Lower lobe of right lung (tissue), 2 donors: ENCODE measurements around the gene ASTN2. TPM values are rescaled to one million over a fixed set of nuclear protein-coding genes. Genes with fewer than 3 reads are reported as not detected.

Experiments
- ATAC-seq, 2 donors: fragments of 200-7000 bp; cut with Tn5 transposase; one replicate each; pipeline ENCODE4 v1.9.1; 2020 to 2022; ENCODE audit warnings: mild to moderate bottlenecking in 2 of 2, moderate library complexity in 2 of 2
- DNase-seq: peaks from one replicate; pipeline ENCODE4 v3.0.0-alpha.2; 2020
- H3K27ac ChIP-seq: fragments of 200-600 bp; one replicate; pipeline ENCODE4 v1.8.0; 2022
- H3K27me3 ChIP-seq: fragments of 200-600 bp; one replicate; pipeline ENCODE4 v1.8.0; 2022; ENCODE audit warnings: low read depth
- H3K36me3 ChIP-seq: fragments of 200-600 bp; one replicate; pipeline ENCODE4 v1.8.0; 2022; ENCODE audit warnings: mild to moderate bottlenecking
- H3K4me1 ChIP-seq: fragments of 200-600 bp; one replicate; pipeline ENCODE4 v1.8.0; 2022
- H3K4me3 ChIP-seq: fragments of 200-600 bp; one replicate; pipeline ENCODE4 v1.8.0; 2022; ENCODE audit warnings: mild to moderate bottlenecking
- H3K9me3 ChIP-seq: fragments of 200-600 bp; one replicate; pipeline ENCODE4 v1.8.0; 2022
- intact Hi-C: fragments of 100-400 bp; cut with DNase I; formaldehyde crosslinking; loops from one replicate; pipeline ENCODE4 v1.11.0; 2022
- total RNA-seq: library from RNA; stranded (reverse); fragmentation: NEBNext Ultra II Directional; extraction: Animal tissue kit (Norgen Biotek cat#: 25700); gene quantifications from one replicate; pipeline ENCODE4 v1.2.1, GENCODE V29; 2021
- TF ChIP-seq, protein P1 (sequence below): fragments of 200-600 bp; IDR thresholded peaks from one replicate; pipeline ENCODE4 v1.8.0; 2022; ENCODE audit warnings: antibody characterized with exemption, mild to moderate bottlenecking
- donor health status: DM: no; HTN: yes; CAD: no; lungs with severe emphysema.

ASTN2 gene
- total RNA-seq, 1 donor from 2014 or later = 4.3 TPM

DNA sequence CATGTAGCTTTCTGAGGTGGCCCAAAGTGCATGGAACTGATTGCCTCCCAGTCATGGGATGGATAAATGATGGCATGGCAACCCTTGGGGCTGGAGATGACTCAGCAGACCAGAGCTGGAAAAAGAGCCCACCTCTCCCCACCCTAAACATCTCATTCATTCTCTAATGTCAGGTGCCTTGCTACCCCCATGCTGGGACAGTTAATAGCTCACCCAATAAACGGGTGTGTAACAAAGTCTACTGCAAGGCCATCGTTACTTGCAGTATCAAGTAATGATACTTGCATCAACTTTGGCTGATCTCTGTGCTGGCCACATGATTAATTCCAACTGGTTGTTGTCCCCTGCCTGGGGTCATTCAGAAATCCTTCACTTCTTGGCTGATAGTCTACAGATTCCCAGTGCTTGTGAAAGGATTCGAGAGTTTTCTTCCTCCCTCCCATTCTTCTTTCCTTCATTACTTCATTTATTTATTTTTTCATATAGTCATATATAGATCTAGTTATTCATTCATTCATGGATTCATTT, 850.5 kb downstream of the ASTN2 start:
- no peaks in the 10 kb centered on the region for H3K9me3 ChIP-seq
- ATAC-seq (no peak), DNase-seq (no peak)
- TF ChIP-seq, protein P1, sequence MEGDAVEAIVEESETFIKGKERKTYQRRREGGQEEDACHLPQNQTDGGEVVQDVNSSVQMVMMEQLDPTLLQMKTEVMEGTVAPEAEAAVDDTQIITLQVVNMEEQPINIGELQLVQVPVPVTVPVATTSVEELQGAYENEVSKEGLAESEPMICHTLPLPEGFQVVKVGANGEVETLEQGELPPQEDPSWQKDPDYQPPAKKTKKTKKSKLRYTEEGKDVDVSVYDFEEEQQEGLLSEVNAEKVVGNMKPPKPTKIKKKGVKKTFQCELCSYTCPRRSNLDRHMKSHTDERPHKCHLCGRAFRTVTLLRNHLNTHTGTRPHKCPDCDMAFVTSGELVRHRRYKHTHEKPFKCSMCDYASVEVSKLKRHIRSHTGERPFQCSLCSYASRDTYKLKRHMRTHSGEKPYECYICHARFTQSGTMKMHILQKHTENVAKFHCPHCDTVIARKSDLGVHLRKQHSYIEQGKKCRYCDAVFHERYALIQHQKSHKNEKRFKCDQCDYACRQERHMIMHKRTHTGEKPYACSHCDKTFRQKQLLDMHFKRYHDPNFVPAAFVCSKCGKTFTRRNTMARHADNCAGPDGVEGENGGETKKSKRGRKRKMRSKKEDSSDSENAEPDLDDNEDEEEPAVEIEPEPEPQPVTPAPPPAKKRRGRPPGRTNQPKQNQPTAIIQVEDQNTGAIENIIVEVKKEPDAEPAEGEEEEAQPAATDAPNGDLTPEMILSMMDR = no peak
- H3K27ac ChIP-seq = no peak overlapping the region
- no peaks in the 10 kb centered on the region for H3K27me3 ChIP-seq
- H3K4me1 ChIP-seq = no peaks in the 10 kb centered on the region
- no peaks in the 10 kb centered on the region for H3K36me3 ChIP-seq
- intact Hi-C loops = no loop called here
- no peak overlapping the region for H3K4me3 ChIP-seq

- ATAC-seq (no peak), DNase-seq (no peak)
- no peaks in the 10 kb centered on the region for H3K9me3 ChIP-seq
- no peaks in the 10 kb centered on the region for H3K4me1 ChIP-seq
- H3K36me3 ChIP-seq = no peaks in the 10 kb centered on the region
- no peak overlapping the region for H3K4me3 ChIP-seq
- intact Hi-C loops = no loop called here
- H3K27ac ChIP-seq = no peak overlapping the region
- H3K27me3 ChIP-seq = no peaks in the 10 kb centered on the region
- TF ChIP-seq, protein P1 = no peak
Measured at GRCh38 chr9:116558818-116559540, 855.9 kb downstream of the ASTN2 start.

DNA sequence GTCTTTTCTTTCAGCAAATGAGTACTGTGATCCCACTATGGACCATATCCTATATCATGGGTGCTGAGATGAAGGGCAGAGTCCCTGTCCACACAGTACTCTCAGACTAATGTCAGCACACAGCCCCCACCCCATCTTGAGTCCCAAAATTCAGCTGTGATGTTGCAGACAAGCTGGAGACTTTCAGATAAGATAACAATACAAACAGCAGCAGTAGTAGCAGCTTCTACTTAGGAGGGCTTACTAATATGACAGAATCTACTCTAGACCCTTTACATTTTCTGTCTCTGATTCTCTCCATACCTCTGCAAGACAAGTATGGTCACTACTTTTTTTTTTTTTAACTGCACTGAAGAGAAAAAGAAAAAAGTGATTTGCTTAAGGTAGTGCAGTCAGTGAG, 856.8 kb downstream of the ASTN2 start:
- intact Hi-C loops = no loop called here
- no peaks in the 10 kb centered on the region for H3K36me3 ChIP-seq
- no peaks in the 10 kb centered on the region for H3K27me3 ChIP-seq
- ATAC-seq (no peak), DNase-seq (no peak)
- TF ChIP-seq, protein P1 = no peak
- H3K4me3 ChIP-seq = no peak overlapping the region
- H3K27ac ChIP-seq = no peak overlapping the region
- H3K4me1 ChIP-seq = no peaks in the 10 kb centered on the region
- H3K9me3 ChIP-seq = no peaks in the 10 kb centered on the region

- no peak for ATAC-seq
- peaks cover 5% of the 10 kb centered on the region for H3K4me1 ChIP-seq
- no peaks in the 10 kb centered on the region for H3K27me3 ChIP-seq
- H3K27ac ChIP-seq = no peak overlapping the region
- intact Hi-C loops = no loop called here
- H3K9me3 ChIP-seq = no peaks in the 10 kb centered on the region
- H3K4me3 ChIP-seq = no peak overlapping the region
- DNase-seq = no peak
- TF ChIP-seq, protein P1 = no peak
- no peaks in the 10 kb centered on the region for H3K36me3 ChIP-seq
Measured at GRCh38 chr9:116555556-116556155, 859.2 kb downstream of the ASTN2 start.

- Histone ChIP-seq H3K9me3 (no peaks in the 10 kb centered on the region), H3K27ac (no peak overlapping the region), H3K27me3 (no peaks in the 10 kb centered on the region), H3K36me3 (no peaks in the 10 kb centered on the region), H3K4me1 (peaks cover 11% of the 10 kb centered on the region), H3K4me3 (no peak overlapping the region)
- ATAC-seq (no peak), DNase-seq (no peak)
- intact Hi-C loops = no loop called here
- TF ChIP-seq, protein P1 = no peak
Measured at GRCh38 chr9:116555119-116555518, 859.7 kb downstream of the ASTN2 start.
